NCI-H2029 (cell line): Measurements from ENCODE around the gene IL6R.

Experiments
- DNase-seq: peaks from one replicate; lab custom pipeline; 2025; lab: John Stamatoyannopoulos, UW

IL6R gene

GRCh38 chr1:154427173-154428139 is 22.3 kb downstream of the IL6R start:
- peak; percentile 63 for DNase-seq

- no peak for DNase-seq
Measured at GRCh38 chr1:154429118-154429517, 24.0 kb downstream of the IL6R start.

DNA sequence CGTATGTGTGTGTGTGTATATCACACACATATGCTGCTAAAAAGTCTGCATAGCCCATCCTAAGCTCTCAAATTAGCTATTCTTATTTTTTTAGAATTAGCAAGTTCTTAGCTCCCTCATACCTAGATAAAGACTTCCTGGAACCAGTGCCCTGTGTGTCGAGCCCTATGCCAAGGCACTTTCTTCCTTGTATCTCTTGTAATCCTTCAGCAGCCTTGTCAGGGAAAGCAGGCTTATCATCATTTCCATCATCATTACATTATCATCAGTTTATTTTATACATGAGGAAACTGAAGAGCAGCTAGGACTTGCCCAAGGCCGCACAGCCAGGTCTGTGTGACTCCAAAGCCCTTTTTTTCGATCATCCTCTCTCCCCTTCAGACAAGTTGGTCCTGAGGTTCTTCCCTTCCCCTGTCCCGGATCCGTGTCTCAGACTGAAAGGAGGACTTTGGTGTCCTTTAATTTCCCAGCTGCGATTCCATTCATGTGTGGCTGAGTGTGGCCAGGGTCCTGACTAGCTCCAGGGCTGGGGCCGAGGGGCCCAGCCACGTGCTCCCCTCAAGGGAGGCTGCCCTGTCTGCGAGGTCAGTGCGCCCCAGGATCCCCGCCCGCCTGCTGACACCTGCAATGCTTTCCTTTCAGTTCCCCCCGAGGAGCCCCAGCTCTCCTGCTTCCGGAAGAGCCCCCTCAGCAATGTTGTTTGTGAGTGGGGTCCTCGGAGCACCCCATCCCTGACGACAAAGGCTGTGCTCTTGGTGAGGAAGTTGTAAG is 24.9 kb downstream of the IL6R start:
- no peak for DNase-seq

GRCh38 chr1:154430903-154431302 is 25.8 kb downstream of the IL6R start:
- no peak for DNase-seq

- DNase-seq, result no peak
Measured at GRCh38 chr1:154431586-154432373, 26.6 kb downstream of the IL6R start.

- DNase-seq, result no peak
Measured at GRCh38 chr1:154433161-154433764, 28.1 kb downstream of the IL6R start.

DNA sequence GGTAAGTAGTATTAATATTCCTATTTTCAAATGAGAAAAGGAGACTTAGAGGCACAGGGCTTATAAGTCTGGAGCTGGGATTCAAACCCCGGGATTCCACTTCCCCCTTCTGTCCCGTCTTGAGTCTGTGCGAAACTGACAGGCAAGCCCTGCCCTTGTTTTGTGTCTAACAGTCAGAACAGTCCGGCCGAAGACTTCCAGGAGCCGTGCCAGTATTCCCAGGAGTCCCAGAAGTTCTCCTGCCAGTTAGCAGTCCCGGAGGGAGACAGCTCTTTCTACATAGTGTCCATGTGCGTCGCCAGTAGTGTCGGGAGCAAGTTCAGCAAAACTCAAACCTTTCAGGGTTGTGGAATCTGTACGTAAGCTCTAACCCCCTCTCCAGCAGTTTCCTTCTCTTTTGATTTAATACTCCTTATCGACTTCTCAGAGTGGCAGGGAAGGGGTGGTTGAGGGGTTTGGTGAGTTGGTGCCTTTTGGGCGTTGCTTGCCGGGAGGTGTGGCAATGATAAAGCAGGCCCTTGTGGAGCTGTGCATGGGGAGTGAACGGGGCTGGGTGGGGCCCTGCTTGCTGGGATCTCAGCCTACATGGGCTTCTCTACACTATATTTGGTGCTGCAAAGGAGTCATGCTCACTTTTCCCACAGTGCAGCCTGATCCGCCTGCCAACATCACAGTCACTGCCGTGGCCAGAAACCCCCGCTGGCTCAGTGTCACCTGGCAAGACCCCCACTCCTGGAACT is 29.4 kb downstream of the IL6R start:
- no peak for DNase-seq

DNA sequence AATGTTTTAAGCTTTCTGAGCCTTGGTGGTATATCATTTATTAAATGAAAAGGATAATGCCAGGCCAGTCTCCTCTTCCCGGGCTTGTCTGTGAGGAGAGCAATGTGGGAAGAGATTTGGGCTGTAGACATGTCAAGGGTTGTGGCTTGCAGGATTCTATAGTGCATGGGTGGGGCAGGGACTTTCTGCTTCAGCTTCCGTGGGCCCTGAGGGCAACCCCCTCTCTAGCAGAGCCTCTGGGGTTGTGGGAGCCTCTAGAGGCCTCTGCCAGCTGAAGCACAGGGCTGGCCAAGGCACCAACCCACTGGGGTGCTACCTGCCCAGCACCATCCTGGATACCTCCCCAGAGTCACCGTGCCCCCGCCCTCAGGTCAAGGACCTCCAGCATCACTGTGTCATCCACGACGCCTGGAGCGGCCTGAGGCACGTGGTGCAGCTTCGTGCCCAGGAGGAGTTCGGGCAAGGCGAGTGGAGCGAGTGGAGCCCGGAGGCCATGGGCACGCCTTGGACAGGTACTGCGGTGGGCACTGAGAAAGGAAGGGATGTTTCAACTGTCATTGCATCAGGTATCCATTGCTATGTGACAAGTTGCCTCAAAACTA is 30.6 kb downstream of the IL6R start:
- no peak for DNase-seq

GRCh38 chr1:154436433-154436832 is 31.3 kb downstream of the IL6R start:
- DNase-seq, result no peak

GRCh38 chr1:154440036-154440804 is 35.1 kb downstream of the IL6R start:
- DNase-seq, result no peak

DNA sequence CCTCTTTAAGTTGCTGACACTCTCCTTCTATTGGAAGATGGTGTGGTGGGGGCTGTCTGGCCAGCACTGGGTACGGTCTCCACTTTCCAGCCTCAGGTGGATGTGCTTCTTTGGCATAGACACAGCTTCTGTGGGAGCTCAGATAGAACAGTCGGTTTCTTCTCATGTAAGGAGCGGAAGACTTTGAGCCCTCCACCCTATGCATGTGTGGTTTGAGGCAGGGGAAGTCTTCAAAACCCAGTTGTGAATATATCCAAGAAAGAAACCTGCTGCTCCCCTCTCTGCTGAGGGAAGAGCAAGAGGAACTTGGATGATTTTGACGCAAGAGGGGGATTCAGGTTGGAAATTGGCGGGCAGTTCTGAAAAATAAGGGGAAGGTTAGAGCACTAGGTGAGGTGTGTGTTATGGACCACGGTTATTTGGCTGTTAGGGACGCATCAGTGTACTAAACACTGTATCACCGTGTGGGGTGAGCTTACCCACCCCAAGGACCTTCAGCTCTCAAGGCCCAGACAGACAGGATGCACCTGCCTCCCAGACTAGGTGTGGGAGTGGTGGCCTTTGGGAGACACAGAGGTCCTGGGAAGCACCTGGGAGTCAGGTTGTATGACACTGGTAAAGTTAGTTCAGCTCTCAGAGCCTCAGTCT is 36.2 kb downstream of the IL6R start:
- no peak for DNase-seq

DNA sequence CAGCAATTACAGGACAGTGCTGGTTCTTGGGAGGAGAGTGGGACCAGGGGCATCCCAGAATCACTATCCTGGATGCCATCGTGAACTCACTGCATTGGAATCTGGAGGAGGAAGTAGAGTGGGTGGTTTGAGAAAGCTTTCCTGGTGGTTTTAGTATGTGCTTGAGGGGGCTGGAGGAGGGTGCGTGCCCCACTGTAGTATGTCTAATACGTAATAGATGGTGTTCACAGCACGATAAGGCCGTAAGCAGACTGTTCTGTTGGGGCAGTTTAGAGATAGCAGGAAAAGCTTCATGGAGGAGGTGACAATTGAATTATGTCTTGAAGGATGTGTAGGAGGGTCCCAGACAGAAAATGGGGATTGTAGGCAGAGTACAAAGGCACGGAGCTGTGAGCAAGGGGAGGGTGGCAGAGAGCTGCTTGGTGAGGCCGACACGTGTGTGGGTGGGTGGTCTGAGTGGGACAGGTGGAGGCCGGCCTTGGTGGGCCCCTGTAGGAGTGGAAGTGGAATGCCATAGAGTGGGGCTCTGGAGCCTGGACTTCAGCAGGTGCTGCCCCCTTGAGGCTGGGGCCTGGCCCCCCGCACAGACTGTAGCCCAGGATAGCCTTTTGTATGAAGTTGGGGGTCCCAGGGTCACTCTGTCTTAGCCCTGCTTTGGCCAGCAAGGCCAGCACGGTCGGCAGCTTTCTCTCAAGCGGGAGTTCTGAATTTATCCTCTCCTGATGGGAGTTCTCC is 37.0 kb downstream of the IL6R start:
- no peak for DNase-seq

- no peak for DNase-seq
Measured at GRCh38 chr1:154443274-154444013, 38.3 kb downstream of the IL6R start.

DNA sequence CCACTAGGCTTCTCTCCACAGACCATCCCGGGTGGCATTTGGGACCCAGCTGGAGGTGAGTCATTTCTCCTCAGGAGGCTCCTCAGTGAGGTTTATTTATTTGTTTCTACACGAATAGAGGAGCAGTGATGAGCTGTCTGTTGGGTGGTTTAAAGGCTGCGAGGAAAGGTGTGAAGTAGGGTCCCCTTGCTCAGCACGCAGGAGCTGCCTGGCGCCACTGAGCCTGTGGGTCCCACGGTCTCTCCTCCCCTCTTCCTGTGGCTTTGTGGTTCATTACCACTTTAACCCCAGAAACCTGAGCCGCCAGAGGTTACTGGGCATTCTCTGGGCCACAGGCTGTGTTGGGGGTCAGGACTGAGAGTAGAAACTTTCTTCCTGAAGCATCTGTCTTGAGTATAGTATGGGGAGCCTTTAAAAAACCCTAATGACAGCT is 39.9 kb downstream of the IL6R start:
- no peak for DNase-seq

GRCh38 chr1:154446292-154446691 is 41.1 kb downstream of the IL6R start:
- DNase-seq, result no peak

DNA sequence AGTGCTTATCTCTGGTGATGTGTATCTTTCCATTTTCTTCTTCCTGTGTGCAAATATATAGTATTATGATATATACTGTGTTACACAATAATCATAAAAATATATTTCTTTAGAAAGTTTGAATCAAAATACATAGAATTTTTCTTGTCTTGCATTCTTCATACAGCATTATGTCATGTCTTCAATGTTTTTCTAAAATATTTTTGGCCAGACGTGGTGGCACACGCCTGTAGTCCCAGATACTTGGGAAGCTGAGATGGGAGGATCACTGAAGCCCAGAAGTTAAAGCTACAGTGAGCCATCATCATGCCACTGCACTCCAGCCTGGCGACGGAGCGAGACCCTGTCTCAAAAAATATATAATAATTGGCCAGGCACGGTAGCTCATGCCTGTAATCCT is 41.6 kb downstream of the IL6R start:
- no peak for DNase-seq

DNA sequence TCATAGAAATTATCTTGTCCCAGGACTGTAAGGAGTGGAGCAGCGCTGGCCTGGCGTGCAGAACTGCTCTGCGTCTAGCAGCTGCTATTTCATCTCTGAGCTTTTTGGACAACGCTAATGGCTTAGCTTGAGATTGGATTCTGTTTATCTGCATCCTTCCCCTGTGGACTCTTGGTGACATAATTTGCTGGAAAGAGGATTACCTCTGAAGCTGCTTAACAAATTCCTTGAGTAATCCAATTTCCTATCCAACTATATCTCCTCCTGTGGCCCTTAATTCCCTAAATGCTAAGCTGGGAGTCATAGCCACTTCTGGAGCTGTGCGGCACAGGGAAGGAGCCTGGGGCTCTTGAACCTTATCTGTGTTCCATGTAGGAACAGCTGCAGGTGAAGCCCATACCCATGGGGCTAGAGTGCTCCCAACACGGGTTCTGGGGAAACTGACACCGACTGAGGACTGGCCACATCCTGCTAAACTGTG is 43.2 kb downstream of the IL6R start:
- DNase-seq, result no peak

DNA sequence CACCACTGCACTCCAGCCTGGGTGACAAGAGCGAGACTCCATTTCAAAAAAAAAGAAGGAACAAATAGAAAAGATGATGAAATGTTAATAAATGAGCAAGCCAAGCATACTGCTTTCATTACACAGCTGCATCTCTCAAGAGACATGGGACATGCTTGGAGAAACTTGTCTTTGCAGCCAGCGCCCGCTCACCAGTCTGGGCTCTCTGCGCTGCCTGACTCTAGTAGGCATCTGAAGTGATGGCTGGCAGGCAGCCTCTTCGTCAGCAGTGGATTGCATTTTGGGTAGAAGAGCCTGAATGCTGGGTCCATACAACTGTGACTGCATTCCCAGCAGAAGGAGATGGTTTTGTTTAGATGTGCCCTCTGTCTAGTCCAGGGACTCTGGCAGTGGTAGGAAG is 48.0 kb downstream of the IL6R start:
- DNase-seq, result no peak
